ENCODE measurements around the gene SLC7A6OS.

DNA sequence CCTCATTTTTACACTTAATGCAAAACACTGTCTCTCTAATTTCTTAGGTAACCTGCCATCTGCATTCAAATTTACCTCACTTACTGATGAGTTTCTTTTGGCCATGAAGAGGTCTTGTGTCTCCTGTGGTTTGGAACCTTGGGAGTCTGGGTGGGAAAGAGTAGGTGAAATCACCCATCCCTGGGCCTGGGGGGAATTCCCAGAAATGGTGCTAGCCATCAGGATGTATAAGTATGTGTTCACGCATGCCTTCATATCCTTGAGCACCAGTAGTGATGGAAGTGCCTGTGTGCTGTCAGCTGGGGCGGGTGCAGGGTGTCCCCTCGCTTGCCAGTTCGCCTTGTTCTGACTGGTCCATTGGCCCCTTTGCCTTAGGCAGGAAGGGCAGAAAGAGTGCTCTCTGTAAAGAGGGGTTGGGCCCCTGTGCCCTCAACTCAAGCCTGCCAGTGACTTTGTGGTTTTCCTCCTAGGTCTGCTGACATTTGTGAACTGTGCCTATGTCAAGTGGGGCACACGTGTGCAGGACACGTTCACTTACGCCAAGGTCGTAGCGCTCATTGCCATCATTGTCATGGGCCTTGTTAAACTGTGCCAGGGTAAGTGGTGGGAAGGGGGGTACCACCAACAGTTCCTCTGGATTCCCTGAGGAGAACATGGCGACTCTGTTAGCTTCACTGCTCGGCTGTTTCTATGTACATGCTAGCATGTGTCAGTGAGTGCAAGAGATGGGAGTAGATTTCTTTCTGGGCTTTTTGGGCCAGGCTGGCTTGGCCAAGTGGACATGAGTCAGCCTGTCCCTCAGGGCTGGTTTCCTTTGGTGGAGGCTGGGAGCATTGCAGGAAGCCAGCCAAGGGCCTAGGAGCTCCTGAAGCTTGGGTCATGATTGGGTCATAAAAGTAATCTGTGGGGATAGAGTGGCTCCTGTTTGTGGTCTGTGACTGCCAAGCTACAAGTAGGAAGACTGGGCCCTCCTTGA lies 23.2 kb downstream of the SLC7A6OS start:
- TF ChIP-seq, protein P1, sequence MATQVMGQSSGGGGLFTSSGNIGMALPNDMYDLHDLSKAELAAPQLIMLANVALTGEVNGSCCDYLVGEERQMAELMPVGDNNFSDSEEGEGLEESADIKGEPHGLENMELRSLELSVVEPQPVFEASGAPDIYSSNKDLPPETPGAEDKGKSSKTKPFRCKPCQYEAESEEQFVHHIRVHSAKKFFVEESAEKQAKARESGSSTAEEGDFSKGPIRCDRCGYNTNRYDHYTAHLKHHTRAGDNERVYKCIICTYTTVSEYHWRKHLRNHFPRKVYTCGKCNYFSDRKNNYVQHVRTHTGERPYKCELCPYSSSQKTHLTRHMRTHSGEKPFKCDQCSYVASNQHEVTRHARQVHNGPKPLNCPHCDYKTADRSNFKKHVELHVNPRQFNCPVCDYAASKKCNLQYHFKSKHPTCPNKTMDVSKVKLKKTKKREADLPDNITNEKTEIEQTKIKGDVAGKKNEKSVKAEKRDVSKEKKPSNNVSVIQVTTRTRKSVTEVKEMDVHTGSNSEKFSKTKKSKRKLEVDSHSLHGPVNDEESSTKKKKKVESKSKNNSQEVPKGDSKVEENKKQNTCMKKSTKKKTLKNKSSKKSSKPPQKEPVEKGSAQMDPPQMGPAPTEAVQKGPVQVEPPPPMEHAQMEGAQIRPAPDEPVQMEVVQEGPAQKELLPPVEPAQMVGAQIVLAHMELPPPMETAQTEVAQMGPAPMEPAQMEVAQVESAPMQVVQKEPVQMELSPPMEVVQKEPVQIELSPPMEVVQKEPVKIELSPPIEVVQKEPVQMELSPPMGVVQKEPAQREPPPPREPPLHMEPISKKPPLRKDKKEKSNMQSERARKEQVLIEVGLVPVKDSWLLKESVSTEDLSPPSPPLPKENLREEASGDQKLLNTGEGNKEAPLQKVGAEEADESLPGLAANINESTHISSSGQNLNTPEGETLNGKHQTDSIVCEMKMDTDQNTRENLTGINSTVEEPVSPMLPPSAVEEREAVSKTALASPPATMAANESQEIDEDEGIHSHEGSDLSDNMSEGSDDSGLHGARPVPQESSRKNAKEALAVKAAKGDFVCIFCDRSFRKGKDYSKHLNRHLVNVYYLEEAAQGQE (IDR thresholded peaks at IDR 0.05; ENCODE audit: unreplicated experiment), result no peak
- TF ChIP-seq, protein P2, sequence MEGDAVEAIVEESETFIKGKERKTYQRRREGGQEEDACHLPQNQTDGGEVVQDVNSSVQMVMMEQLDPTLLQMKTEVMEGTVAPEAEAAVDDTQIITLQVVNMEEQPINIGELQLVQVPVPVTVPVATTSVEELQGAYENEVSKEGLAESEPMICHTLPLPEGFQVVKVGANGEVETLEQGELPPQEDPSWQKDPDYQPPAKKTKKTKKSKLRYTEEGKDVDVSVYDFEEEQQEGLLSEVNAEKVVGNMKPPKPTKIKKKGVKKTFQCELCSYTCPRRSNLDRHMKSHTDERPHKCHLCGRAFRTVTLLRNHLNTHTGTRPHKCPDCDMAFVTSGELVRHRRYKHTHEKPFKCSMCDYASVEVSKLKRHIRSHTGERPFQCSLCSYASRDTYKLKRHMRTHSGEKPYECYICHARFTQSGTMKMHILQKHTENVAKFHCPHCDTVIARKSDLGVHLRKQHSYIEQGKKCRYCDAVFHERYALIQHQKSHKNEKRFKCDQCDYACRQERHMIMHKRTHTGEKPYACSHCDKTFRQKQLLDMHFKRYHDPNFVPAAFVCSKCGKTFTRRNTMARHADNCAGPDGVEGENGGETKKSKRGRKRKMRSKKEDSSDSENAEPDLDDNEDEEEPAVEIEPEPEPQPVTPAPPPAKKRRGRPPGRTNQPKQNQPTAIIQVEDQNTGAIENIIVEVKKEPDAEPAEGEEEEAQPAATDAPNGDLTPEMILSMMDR (conservative IDR thresholded peaks at IDR 0.05; ENCODE audit: low read depth in 2 of 2), result no peak
- TF ChIP-seq ZNF114 (CRISPR knock-in tag; IDR thresholded peaks at IDR 0.05) (no peak), EZH2phosphoT487 (IDR thresholded peaks at IDR 0.05; ENCODE audit: unreplicated experiment) (no peak), POLR2AphosphoS5 (IDR thresholded peaks at IDR 0.05; ENCODE audit: low read depth) (no peak), CREB1 (CRISPR knock-in tag; IDR thresholded peaks at IDR 0.05; ENCODE audit: low read depth) (no peak)
